ENCODE results near the gene PRKCZ.

DNA sequence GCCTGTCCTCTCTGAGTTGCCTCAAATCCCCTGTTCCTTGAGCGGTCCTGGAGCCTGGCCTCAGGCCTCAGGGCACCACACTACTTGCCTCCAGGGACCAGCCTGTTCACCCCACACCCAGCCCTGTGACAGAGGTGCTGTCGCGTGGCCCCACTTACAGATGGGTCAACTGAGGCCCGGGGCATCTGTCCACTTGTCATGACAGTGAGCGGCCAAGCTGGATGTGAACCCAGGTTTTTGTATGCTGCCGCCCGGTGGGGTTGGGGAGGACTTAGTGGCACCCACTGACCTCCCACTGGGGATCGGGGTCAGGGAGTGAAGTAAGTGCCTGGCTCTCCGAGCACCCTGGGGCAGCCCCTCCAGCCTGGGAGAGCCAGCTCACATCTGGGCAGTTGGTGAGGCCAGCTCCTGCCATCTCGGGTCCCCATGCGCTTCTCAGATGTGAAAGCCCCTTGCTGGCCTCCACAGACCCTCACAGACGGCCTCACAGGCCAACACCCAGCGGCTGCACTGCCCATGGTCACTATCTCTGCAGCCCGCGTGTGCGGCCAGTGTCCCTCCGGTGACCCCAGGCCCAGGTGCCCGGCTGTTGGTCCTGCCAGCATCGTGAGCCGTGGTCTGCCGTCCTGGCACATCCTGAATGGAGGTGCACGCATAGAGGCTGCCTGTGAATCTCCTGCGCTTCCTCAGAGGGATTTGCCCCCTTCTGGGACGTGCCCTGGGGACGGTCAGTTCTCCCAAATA is 153.6 kb downstream of the PRKCZ start:
- TF ChIP-seq, protein P1, sequence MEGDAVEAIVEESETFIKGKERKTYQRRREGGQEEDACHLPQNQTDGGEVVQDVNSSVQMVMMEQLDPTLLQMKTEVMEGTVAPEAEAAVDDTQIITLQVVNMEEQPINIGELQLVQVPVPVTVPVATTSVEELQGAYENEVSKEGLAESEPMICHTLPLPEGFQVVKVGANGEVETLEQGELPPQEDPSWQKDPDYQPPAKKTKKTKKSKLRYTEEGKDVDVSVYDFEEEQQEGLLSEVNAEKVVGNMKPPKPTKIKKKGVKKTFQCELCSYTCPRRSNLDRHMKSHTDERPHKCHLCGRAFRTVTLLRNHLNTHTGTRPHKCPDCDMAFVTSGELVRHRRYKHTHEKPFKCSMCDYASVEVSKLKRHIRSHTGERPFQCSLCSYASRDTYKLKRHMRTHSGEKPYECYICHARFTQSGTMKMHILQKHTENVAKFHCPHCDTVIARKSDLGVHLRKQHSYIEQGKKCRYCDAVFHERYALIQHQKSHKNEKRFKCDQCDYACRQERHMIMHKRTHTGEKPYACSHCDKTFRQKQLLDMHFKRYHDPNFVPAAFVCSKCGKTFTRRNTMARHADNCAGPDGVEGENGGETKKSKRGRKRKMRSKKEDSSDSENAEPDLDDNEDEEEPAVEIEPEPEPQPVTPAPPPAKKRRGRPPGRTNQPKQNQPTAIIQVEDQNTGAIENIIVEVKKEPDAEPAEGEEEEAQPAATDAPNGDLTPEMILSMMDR (IDR thresholded peaks at IDR 0.05): no peak
- no peak for TF ChIP-seq POLR2A (IDR thresholded peaks at IDR 0.05)
